LNCaP clone FGC (cell line): ENCODE measurements around the gene ASPA.

Experiments
- DNase-seq: peaks from one replicate; pipeline ENCODE4 v3.0.0-alpha.2; 2011; ENCODE audit warnings: low read depth
- H3K4me3 ChIP-seq: 2 replicates; pipeline ENCODE4 v1.5.1; 2011; ENCODE audit warnings: mild to moderate bottlenecking, low read depth, low read length, control low read depth
- CTCF ChIP-seq: IDR thresholded peaks from 2 replicates; pipeline ENCODE4 v1.5.1; 2012; ENCODE audit warnings: mild to moderate bottlenecking; ENCODE audit not compliant: control insufficient read depth, insufficient read depth; ENCODE audit errors: extremely low read depth

Gene ASPA

GRCh38 chr17:3528880-3529511 is 53.2 kb downstream of the ASPA start:
- no peak for TF ChIP-seq CTCF
- no peak overlapping the region for H3K4me3 ChIP-seq
- DNase-seq, result no peak

- DNase-seq, result no peak
- no peak overlapping the region for H3K4me3 ChIP-seq
- TF ChIP-seq CTCF, result no peak
Observed at GRCh38 chr17:3529817-3530741, 54.3 kb downstream of the ASPA start.

GRCh38 chr17:3531266-3532101 is 55.7 kb downstream of the ASPA start:
- no peak for DNase-seq
- TF ChIP-seq CTCF, result no peak
- H3K4me3 ChIP-seq, result no peak overlapping the region

- no peak for TF ChIP-seq CTCF
- no peak overlapping the region for H3K4me3 ChIP-seq
- no peak for DNase-seq
Observed at GRCh38 chr17:3532106-3532858, 56.5 kb downstream of the ASPA start.

GRCh38 chr17:3532859-3533142 is 57.0 kb downstream of the ASPA start:
- no peak for DNase-seq
- TF ChIP-seq CTCF, result no peak
- no peak overlapping the region for H3K4me3 ChIP-seq

- H3K4me3 ChIP-seq, result no peak overlapping the region
- DNase-seq, result no peak
- TF ChIP-seq CTCF, result no peak
Observed at GRCh38 chr17:3533752-3534151, 58.0 kb downstream of the ASPA start.
